Measurements from ENCODE around the gene CCDC188.

DNA sequence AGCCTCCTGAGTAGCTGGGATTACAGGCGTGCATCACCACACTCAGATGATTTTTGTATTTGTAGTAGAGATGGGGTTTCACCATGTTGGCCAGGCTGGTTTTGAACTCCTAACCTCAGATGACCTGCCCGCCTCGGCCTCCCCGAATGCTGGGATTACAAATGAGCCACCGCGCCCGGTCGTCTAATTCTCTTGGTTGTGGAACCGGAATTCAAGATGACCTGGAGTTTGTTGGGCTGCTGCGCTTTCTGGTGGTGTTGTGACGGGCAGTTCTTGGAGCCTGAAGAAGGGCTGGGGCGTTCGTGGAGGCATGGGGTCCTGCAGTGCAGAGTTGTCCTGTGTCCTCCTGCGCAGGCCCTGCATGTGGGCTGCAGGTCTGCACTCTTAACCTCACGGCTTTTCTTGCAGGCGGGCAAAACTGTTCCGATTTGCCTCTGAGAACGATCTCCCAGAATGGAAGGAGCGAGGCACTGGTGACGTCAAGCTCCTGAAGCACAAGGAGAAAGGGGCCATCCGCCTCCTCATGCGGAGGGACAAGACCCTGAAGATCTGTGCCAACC lies 28.9 kb downstream of the CCDC188 start:
- no peak for TF ChIP-seq EZH2 (IDR thresholded peaks at IDR 0.05; ENCODE audit: low read depth)
- TF ChIP-seq, protein P1, sequence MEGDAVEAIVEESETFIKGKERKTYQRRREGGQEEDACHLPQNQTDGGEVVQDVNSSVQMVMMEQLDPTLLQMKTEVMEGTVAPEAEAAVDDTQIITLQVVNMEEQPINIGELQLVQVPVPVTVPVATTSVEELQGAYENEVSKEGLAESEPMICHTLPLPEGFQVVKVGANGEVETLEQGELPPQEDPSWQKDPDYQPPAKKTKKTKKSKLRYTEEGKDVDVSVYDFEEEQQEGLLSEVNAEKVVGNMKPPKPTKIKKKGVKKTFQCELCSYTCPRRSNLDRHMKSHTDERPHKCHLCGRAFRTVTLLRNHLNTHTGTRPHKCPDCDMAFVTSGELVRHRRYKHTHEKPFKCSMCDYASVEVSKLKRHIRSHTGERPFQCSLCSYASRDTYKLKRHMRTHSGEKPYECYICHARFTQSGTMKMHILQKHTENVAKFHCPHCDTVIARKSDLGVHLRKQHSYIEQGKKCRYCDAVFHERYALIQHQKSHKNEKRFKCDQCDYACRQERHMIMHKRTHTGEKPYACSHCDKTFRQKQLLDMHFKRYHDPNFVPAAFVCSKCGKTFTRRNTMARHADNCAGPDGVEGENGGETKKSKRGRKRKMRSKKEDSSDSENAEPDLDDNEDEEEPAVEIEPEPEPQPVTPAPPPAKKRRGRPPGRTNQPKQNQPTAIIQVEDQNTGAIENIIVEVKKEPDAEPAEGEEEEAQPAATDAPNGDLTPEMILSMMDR (conservative IDR thresholded peaks at IDR 0.05) = no peak
